GM21528 (cell line): Measurements from ENCODE around the gene ARPC2.

Source experiments
- ATAC-seq: cut with Tn5 transposase; IDR thresholded peaks from one replicate; pipeline ENCODE4 v1.9.1; 2021; ENCODE audit warnings: mild to moderate bottlenecking, moderate library complexity; ENCODE audit not compliant: unreplicated experiment, low FRiP score

The ARPC2 gene

GRCh38 chr2:218216336-218216673 lies 684 bp upstream of the ARPC2 start:
- ATAC-seq = no peak

GRCh38 chr2:218217360-218218267 lies 625 bp downstream of the ARPC2 start:
- ATAC-seq = peak; percentile 32

GRCh38 chr2:218218268-218219185 lies 1.5 kb downstream of the ARPC2 start:
- peak; percentile 50 for ATAC-seq

GRCh38 chr2:218219934-218220333 lies 2.9 kb downstream of the ARPC2 start:
- ATAC-seq = no peak

GRCh38 chr2:218221000-218221399 lies 4.0 kb downstream of the ARPC2 start:
- ATAC-seq = no peak

- no peak for ATAC-seq
Measured at GRCh38 chr2:218223046-218223445, 6.1 kb downstream of the ARPC2 start.

- no peak for ATAC-seq
Measured at GRCh38 chr2:218224186-218224585, 7.2 kb downstream of the ARPC2 start.

GRCh38 chr2:218226903-218227302 lies 9.9 kb downstream of the ARPC2 start:
- ATAC-seq = no peak

GRCh38 chr2:218228366-218229090 lies 11.5 kb downstream of the ARPC2 start:
- no peak for ATAC-seq

- ATAC-seq = peak; percentile 81
Measured at GRCh38 chr2:218229239-218229638, 12.2 kb downstream of the ARPC2 start.

- ATAC-seq = no peak
Measured at GRCh38 chr2:218229851-218230250, 12.9 kb downstream of the ARPC2 start.

GRCh38 chr2:218230882-218231281 lies 13.9 kb downstream of the ARPC2 start:
- no peak for ATAC-seq

- ATAC-seq = no peak
Measured at GRCh38 chr2:218233543-218233942, 16.6 kb downstream of the ARPC2 start.

GRCh38 chr2:218234521-218234920 lies 17.5 kb downstream of the ARPC2 start:
- ATAC-seq = no peak

- ATAC-seq = no peak
Measured at GRCh38 chr2:218235017-218235416, 18.0 kb downstream of the ARPC2 start.

GRCh38 chr2:218236829-218237228 lies 19.8 kb downstream of the ARPC2 start:
- ATAC-seq = no peak

- ATAC-seq = no peak
Measured at GRCh38 chr2:218238887-218239286, 21.9 kb downstream of the ARPC2 start.

- ATAC-seq = no peak
Measured at GRCh38 chr2:218244204-218244603, 27.2 kb downstream of the ARPC2 start.

- no peak for ATAC-seq
Measured at GRCh38 chr2:218244665-218245064, 27.7 kb downstream of the ARPC2 start.

- ATAC-seq = no peak
Measured at GRCh38 chr2:218245214-218245613, 28.2 kb downstream of the ARPC2 start.

- no peak for ATAC-seq
Measured at GRCh38 chr2:218249691-218250090, 32.7 kb downstream of the ARPC2 start.
